IPS DF 4.7 (cell line): ENCODE data around the gene CAV3.
A peak's percentile ranks its signal among the peaks of the same experiment; 100 is the strongest.
"Not testable (repeated sequence)": the region's sequence is repeated elsewhere in the genome, so short reads cannot be mapped to it uniquely, and the experiment has no call there.

ENCODE experiments used
- DNase-seq: peaks from one replicate; pipeline ENCODE4 v3.0.0-alpha.2; 2013; ENCODE audit warnings: low spot score; ENCODE audit errors: extremely low read depth

CAV3 gene

GRCh38 chr3:8733332-8734094, at the start of gene CAV3:
TSS of gene CAV3 (plus strand) at chr3:8733802. CDS start at chr3:8733877, 75 bp downstream.
- no peak for DNase-seq

GRCh38 chr3:8684992-8685391, 48.6 kb upstream of the CAV3 start:
- not testable (repeated sequence) for DNase-seq

- DNase-seq, result not testable (repeated sequence)
Measured at GRCh38 chr3:8691295-8691694, 42.3 kb upstream of the CAV3 start.

GRCh38 chr3:8702560-8702959, 31.0 kb upstream of the CAV3 start:
- no peak for DNase-seq

- no peak for DNase-seq
Measured at GRCh38 chr3:8705575-8705974, 28.0 kb upstream of the CAV3 start.

- DNase-seq, result no peak
Measured at GRCh38 chr3:8709287-8709686, 24.3 kb upstream of the CAV3 start.

- no peak for DNase-seq
Measured at GRCh38 chr3:8709801-8710507, 23.6 kb upstream of the CAV3 start.

- DNase-seq, result no peak
Measured at GRCh38 chr3:8712045-8712907, 21.3 kb upstream of the CAV3 start.

GRCh38 chr3:8712908-8713255, 20.7 kb upstream of the CAV3 start:
- DNase-seq, result no peak

GRCh38 chr3:8713901-8714759, 19.5 kb upstream of the CAV3 start:
- DNase-seq, result peak; percentile 58

- not testable (repeated sequence) for DNase-seq
Measured at GRCh38 chr3:8715757-8716156, 17.8 kb upstream of the CAV3 start.

- DNase-seq, result no peak
Measured at GRCh38 chr3:8722808-8723207, 10.8 kb upstream of the CAV3 start.

GRCh38 chr3:8723612-8724011, 10.0 kb upstream of the CAV3 start:
- no peak for DNase-seq

GRCh38 chr3:8724108-8724752, 9.4 kb upstream of the CAV3 start:
- DNase-seq, result no peak

GRCh38 chr3:8727605-8728512, 5.7 kb upstream of the CAV3 start:
- no peak for DNase-seq

- no peak for DNase-seq
Measured at GRCh38 chr3:8729479-8729878, 4.1 kb upstream of the CAV3 start.

- DNase-seq, result no peak
Measured at GRCh38 chr3:8730656-8731055, 2.9 kb upstream of the CAV3 start.

GRCh38 chr3:8732413-8732812, 1.2 kb upstream of the CAV3 start:
- DNase-seq, result no peak

- no peak for DNase-seq
Measured at GRCh38 chr3:8734137-8734878, 706 bp downstream of the CAV3 start.
